ENCODE data around the gene WNT7B.

The WNT7B gene

GRCh38 chr22:45977003-45977411 is at the start of gene WNT7B:
Gene WNT7B (minus strand): TSS chr22:45977162. CDS start chr22:45976754, 408 bp downstream.
- no peak for DNase-seq

- DNase-seq: no peak
Measured at GRCh38 chr22:46025973-46026898, 49.3 kb upstream of the WNT7B start.

GRCh38 chr22:46025225-46025972 is 48.4 kb upstream of the WNT7B start:
- no peak for DNase-seq

DNA sequence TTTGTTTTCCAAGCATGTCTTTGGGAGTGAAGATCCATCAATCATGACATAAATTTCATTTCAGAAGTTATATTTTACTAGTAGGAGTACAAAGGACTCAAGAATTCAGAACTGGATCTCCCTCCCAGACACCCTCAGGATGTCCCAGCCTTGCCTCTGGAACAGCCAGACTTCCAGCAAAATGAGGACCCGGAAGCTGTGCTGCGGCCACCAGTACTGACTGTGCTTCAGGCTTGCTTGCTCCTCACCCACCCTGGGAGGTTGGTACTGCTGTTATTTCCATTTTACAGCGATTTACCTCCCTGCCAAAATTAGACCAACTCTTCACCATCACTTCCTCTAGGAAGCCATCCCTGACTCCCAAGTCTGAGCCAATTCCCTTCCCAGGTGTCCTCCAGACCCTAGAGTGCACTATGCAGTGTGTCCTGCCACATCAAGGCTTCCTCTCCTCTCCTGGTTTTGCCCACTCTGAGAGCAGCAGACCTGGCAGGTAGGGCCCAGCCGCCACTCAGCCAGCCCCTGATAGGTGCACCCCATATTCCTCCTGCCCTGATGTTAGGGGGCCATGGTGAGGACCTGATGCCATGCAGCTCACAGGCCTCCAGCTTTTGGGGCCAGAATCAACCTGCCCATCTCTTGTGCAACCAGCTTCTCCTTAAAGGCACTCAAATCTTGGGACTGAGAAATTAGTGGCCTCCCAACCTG is 47.3 kb upstream of the WNT7B start:
- no peak for DNase-seq

DNA sequence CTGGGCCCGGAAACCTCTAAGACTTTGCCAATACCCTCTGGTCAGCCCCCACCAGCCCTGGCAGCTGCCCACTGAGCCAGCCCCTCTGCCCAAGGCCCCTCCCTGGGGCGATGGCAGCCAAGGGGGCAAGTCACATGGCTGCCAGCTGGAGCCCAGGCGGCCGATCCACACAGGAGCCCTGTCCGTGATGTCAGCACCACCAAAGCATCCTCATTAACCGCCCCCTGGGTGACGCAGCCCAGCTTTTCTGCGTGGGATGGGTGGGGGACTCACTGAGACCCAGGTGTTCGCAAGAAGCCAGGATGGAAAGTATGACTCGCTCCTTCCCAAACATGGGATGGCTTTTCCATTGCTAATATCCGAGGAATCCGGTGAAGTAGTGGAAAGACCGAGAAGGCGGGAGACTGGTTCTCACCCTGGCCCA is 46.6 kb upstream of the WNT7B start:
- no peak for DNase-seq

- no peak for DNase-seq
Measured at GRCh38 chr22:46022881-46023512, 46.0 kb upstream of the WNT7B start.

DNA sequence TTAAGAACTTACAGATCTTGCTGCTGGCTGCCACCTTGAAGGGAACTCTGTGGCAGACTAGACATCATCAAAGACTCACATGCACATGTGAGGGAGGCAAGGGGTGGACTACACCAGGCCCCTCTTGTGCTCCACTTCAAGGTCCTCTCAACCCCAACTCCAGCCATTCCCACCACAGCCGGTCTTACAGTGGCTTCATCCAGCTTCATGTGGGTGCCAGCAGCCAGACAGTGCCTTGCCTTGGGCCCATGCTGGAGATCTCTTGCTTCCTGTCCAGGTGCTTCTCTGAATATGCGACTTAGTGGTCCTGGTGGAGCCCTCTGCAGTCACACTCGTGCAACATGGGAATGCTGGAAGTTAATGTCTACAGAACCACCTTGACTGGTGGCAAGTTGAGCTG is 44.6 kb upstream of the WNT7B start:
- DNase-seq: no peak

- DNase-seq: no peak
Measured at GRCh38 chr22:46019351-46019750, 42.4 kb upstream of the WNT7B start.

GRCh38 chr22:46018859-46019258 is 41.9 kb upstream of the WNT7B start:
- DNase-seq: no peak

DNA sequence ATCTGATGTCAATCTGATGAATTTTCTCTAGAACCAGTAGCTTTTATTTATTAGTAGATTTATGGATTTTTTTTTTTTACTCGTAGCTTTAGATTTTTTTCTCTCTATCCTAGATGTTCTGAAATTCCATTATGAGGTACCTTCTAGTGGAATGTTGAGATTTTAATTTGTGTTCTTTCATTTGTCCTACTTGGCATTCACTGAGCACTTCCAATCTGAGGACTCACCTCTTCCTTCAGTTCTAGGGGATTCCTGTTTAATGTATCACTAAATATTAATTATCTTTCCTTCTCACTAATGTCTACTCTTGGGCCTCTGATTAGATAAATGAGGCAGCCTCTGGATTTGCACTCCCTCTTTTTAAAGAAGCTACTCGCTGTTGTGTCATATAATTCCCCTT is 40.2 kb upstream of the WNT7B start:
- DNase-seq: no peak

DNA sequence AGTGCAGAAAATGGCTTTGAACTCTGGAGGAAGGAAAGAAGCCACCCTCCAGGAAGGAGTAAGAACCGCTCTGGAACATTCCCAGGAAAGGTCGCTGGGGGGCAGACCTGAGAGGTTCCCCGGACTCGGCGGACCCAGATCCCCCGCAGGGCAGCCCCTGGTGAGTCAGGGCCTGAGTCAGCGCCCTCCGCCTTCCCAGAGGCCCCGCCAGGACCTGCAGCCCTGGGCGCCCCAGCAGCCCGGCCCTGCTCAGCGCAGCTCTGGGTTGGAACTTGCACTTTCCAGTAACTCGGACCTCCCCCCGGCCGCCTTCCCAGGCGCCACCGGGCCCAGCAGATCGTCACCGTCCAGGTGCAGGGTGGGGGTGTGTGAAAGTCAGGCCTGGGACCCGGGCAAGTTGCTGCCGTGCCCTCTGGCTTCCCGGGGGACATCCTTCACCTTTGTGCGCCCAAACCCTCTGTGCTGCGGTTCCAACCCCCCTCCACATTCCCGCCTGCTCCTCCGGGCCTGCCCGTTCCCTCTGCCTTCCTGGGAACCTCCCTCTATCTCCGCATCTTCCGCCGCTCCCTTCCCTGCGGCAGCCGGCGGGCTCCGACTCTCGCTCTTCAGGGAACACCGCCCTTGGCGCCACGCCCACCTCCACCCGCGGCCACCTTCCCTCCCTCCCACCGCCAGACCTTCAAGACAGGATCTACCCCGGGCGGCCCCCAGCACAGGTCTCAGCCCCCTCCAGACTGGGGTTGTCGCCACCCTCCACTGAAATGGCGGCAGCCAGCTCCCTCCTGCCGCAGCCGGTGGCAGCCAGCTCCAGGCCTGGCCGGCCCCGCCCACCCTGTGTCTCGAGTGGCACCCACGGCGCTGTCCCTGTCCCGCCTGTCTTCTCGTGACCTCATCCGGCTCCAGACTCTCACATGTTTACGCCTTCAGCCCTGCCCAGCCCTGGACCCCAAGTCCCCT is 36.8 kb upstream of the WNT7B start:
- DNase-seq: peak; percentile 88

- DNase-seq: no peak
Measured at GRCh38 chr22:46012881-46013281, 35.9 kb upstream of the WNT7B start.

GRCh38 chr22:46012182-46012880 is 35.4 kb upstream of the WNT7B start:
- DNase-seq: no peak

DNA sequence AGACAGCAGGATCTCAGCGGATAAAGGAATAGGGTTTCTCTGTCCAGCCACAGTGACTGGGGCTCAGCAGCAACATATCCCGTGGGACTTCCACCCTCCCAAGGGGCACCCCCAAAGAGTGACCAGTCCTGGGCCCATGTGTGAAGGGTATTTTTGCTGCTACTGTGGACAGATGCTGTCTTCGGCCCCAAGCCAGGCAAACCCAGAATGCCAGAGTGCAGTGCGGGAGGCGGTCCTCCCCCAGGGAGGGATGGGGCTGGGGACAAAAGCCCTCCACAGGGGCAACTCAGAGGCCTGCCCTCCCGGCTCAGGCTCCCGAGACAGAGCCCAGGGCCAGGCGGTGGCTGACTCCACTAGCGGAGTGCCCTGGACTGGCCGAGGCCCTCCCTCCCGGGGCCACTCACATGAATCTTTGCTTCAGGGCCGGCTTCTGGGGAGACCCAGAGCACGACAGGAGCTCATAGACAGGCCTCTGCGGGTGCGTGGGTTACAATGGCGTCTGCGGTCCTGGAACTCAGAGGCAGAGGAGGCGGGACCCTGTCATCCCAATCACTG is 34.7 kb upstream of the WNT7B start:
- no peak for DNase-seq

- DNase-seq: no peak
Measured at GRCh38 chr22:46010951-46011626, 34.1 kb upstream of the WNT7B start.

DNA sequence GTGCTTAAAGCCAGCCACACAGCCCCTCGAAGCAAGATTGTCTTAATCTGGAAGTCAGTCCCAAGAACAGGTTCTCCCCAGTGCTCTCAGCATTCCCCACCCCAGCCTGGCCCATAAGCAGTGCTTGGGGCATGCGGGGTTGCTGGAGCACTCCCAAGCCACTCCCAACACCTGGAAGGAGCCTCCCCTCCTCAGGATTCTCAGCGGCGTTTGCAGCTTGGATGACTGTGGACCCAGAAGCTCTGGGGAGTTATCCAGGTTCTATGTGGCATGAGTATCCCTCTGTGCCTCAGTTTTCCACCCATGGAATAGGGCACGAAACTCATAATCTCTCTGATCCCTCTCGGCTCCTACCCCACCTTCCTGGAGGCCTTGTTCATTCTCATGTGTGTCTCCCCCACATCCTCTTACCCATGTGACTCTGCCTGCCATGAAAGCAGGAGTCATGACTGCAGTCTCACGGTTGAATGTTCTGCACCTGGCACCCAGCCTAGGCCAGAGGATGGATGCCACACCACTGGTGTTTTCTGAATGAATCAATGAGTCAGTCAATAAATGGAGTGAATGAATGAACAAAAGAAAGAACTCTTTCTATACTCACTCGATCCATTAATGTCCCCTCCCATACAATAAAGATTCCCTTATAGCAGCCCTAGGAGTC is 33.4 kb upstream of the WNT7B start:
- no peak for DNase-seq

- no peak for DNase-seq
Measured at GRCh38 chr22:46009730-46010129, 32.8 kb upstream of the WNT7B start.

- no peak for DNase-seq
Measured at GRCh38 chr22:46008836-46009596, 32.1 kb upstream of the WNT7B start.

DNA sequence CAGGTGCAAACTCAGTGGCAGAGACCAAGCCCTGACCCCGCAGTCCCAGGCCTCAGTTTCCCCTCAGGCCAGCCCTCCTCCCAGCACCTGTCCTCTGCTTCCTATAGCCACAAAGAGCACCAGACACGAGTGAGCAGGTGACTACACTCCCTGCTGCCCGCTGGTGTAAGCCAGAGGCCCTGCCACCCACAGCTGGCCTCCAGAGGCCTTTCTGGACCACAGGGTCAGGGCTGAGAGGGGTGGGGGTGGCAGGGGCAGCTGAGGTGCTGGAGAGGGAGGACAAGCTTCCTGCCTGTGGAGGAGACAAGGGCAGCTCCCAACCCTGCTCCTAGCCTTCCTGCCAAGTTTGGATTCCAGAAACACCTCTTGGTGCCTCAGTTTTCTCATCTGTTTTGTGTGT is 31.3 kb upstream of the WNT7B start:
- no peak for DNase-seq
